Lung (tissue), 12 donors: Measurements from ENCODE around the gene HNMT. TPM values are rescaled to one million over a fixed set of nuclear protein-coding genes. Genes with fewer than 3 reads are reported as not detected.
"Not testable (repeated sequence)": the region's sequence is repeated elsewhere in the genome, so short reads cannot be mapped to it uniquely, and the experiment has no call there.

Experiments
- ATAC-seq: fragments of 200-7000 bp; cut with Tn5 transposase; one replicate; pipeline ENCODE4 v1.9.1; 2020; ENCODE audit warnings: moderate number of reproducible peaks; ENCODE audit not compliant: insufficient read depth, low FRiP score
- DNase-seq, 3 donors: peaks; one replicate each; pipeline ENCODE4 v3.0.0-alpha.2; 2013 to 2017
- H3K27ac ChIP-seq, 2 donors: one replicate each; pipeline ENCODE4 v1.5.1; 2013; ENCODE audit warnings: mild to moderate bottlenecking in 2 of 2, moderate library complexity in 2 of 2, control low read depth in 1 of 2, inconsistent platforms in 1 of 2, low read depth in 1 of 2, low read length in 1 of 2
- H3K27me3 ChIP-seq, 3 donors: one replicate each; pipeline ENCODE4 v1.5.1; 2013; ENCODE audit warnings: low read length in 2 of 3; ENCODE audit not compliant: control insufficient read depth in 3 of 3, insufficient read depth in 3 of 3
- H3K36me3 ChIP-seq, 4 donors: one replicate each; pipeline ENCODE4 v1.5.1; 2013; ENCODE audit warnings: low read length in 4 of 4, mild to moderate bottlenecking in 1 of 4, moderate library complexity in 1 of 4; ENCODE audit not compliant: control insufficient read depth in 4 of 4, insufficient read depth in 4 of 4
- H3K4me1 ChIP-seq, 5 donors: one replicate each; pipeline ENCODE4 v1.5.1; 2013; ENCODE audit warnings: low read length in 5 of 5, mild to moderate bottlenecking in 2 of 5, moderate library complexity in 1 of 5; ENCODE audit not compliant: control insufficient read depth in 5 of 5, insufficient read depth in 5 of 5
- H3K4me3 ChIP-seq: one replicate; pipeline ENCODE4 v1.5.1; 2013; ENCODE audit warnings: mild to moderate bottlenecking, control low read depth, moderate library complexity
- H3K9ac ChIP-seq, 2 donors: one replicate each; pipeline ENCODE4 v1.5.1; 2013; ENCODE audit warnings: low read length in 2 of 2, control low read depth in 1 of 2; ENCODE audit not compliant: insufficient read depth in 1 of 2
- H3K9me3 ChIP-seq, 4 donors: one replicate each; pipeline ENCODE4 v1.5.1; 2013; ENCODE audit warnings: low read length in 3 of 4, mild to moderate bottlenecking in 1 of 4, moderate library complexity in 1 of 4; ENCODE audit not compliant: control insufficient read depth in 4 of 4, insufficient read depth in 3 of 4
- CTCF ChIP-seq: IDR thresholded peaks from 2 replicates; pipeline ENCODE4 v1.5.1; 2012; ENCODE audit warnings: mild to moderate bottlenecking; ENCODE audit errors: control extremely low read depth, extremely low read depth
- WGBS, 2 donors: extraction: QIAGEN DNeasy Blood & Tissue Kit; methylation state at CpG; one replicate each; pipeline ENCODE4 v1.1.7; 2013; 5-methylcytosine and 5-hydroxymethylcytosine counted together
- polyA plus RNA-seq, 2 donors: library from polyadenylated mRNA; stranded (reverse); fragments of 200-250 nt; gene quantifications; one replicate each; pipeline ENCODE4 v1.2.1, GENCODE V29; 2013
- total RNA-seq, 2 donors: library from RNA; depleted of rRNA in 1 of 2; stranded (reverse); fragments of >200 nt in 1 of 2; gene quantifications; one replicate each; pipeline ENCODE4 v1.2.1, GENCODE V29; 2014 to 2021
- donor health status: control.
- donor health status: control.
- donor health status: Bipolar disorder and iron deficiency.
- donor health status: healthy.
- donor health status: DM: yes; HTN: yes; CAD: no.

HNMT gene
- total and polyA plus RNA-seq, 4 donors = 45.9 to 135 (median 77.0) TPM

- no peak for ATAC-seq
- no peak for TF ChIP-seq CTCF
- no peak overlapping the region for H3K27ac ChIP-seq
- H3K9me3 ChIP-seq = peaks cover 0 to 2% (median 0%) of the 10 kb centered on the region in 4 donors
- no peak for DNase-seq
- H3K36me3 ChIP-seq = peaks cover 0 to 26% (median 9%) of the 10 kb centered on the region in 4 donors
- WGBS, 2 donors = 93 to 94% methylated on average over 1 of the region's 1 CpG
- H3K9ac ChIP-seq = no peak overlapping the region
- no peaks in the 10 kb centered on the region for H3K27me3 ChIP-seq
- H3K4me3 ChIP-seq = no peak overlapping the region
- H3K4me1 ChIP-seq = no peaks in the 10 kb centered on the region
These were observed 22.0 kb downstream of the HNMT start for GRCh38 chr2:137986268-137986667.

GRCh38 chr2:137987011-137987410 lies 22.7 kb downstream of the HNMT start:
- Histone ChIP-seq H3K27ac (no peak overlapping the region), H3K36me3 (peaks cover 0 to 28% (median 7%) of the 10 kb centered on the region in 4 donors), H3K4me3 (no peak overlapping the region), H3K27me3 (no peaks in the 10 kb centered on the region), H3K9ac (no peak overlapping the region), H3K9me3 (peaks cover 0 to 3% (median 1%) of the 10 kb centered on the region in 4 donors), H3K4me1 (no peaks in the 10 kb centered on the region)
- ATAC-seq (no peak), DNase-seq (no peak)
- no peak for TF ChIP-seq CTCF

- H3K27me3 ChIP-seq = no peaks in the 10 kb centered on the region
- no peak overlapping the region for H3K9ac ChIP-seq
- DNase-seq (no peak), ATAC-seq (no peak)
- peaks cover 0 to 11% (median 5%) of the 10 kb centered on the region in 4 donors for H3K9me3 ChIP-seq
- no peaks in the 10 kb centered on the region for H3K4me1 ChIP-seq
- peaks cover 0 to 34% (median 14%) of the 10 kb centered on the region in 4 donors for H3K36me3 ChIP-seq
- no peak overlapping the region for H3K4me3 ChIP-seq
- H3K27ac ChIP-seq = no peak overlapping the region
- TF ChIP-seq CTCF = no peak
These were observed 26.8 kb downstream of the HNMT start for GRCh38 chr2:137991078-137991477.

GRCh38 chr2:137992039-137992646 lies 27.9 kb downstream of the HNMT start:
- no peaks in the 10 kb centered on the region for H3K27me3 ChIP-seq
- no peaks in the 10 kb centered on the region for H3K4me1 ChIP-seq
- H3K9me3 ChIP-seq = peaks cover 0 to 11% (median 5%) of the 10 kb centered on the region in 4 donors
- peaks cover 0 to 34% (median 13%) of the 10 kb centered on the region in 4 donors for H3K36me3 ChIP-seq
- H3K27ac ChIP-seq = no peak overlapping the region
- ATAC-seq (no peak), DNase-seq (no peak)
- WGBS, 2 donors = 93 to 97% methylated on average over 6 of the region's 6 CpGs
- TF ChIP-seq CTCF = no peak
- no peak overlapping the region for H3K4me3 ChIP-seq
- H3K9ac ChIP-seq = no peak overlapping the region

- not testable (repeated sequence) for H3K27ac ChIP-seq, H3K4me3 ChIP-seq, H3K9ac ChIP-seq, H3K27me3 ChIP-seq, H3K4me1 ChIP-seq, ATAC-seq, DNase-seq
- H3K9me3 ChIP-seq = peaks cover 0 to 11% (median 5%) of the 10 kb centered on the region in 4 donors
- WGBS, 2 donors = 97% methylated on average over 1 of the region's 1 CpG
- peaks cover 0 to 33% (median 11%) of the 10 kb centered on the region in 4 donors for H3K36me3 ChIP-seq
These were observed 29.6 kb downstream of the HNMT start for GRCh38 chr2:137993715-137994476.
